ENCODE measurements around the gene PCARE. TPM values are rescaled to one million over a fixed set of nuclear protein-coding genes. Genes with fewer than 3 reads are reported as not detected.

Gene PCARE
- polyA plus RNA-seq, 2 donors: 0.07 to 0.22 TPM

- Histone ChIP-seq H3K4me1 (ENCODE audit: control insufficient read depth in 2 of 2, insufficient read depth in 2 of 2, low read length in 1 of 2) (no peaks in the 10 kb centered on the region), H3K36me3 (ENCODE audit: control insufficient read depth in 2 of 2, insufficient read depth in 2 of 2, low read length in 1 of 2) (no peaks in the 10 kb centered on the region), H3K9me3 (ENCODE audit: control insufficient read depth in 2 of 2, insufficient read depth in 1 of 2, low read depth in 1 of 2, low read length in 1 of 2) (peaks cover 0 to 14% of the 10 kb centered on the region in 2 donors), H3K27me3 (ENCODE audit: control insufficient read depth in 1 of 2, insufficient read depth in 2 of 2, low read length in 2 of 2) (no peaks in the 10 kb centered on the region), H3K27ac (ENCODE audit: low read depth in 2 of 2, low read length in 1 of 2) (no peak overlapping the region), H3K4me3 (ENCODE audit: low read depth in 1 of 2, low read length in 2 of 2) (no peak overlapping the region)
- WGBS, 2 donors: 36 to 49% methylated on average over 14 of the region's 14 CpGs
Observed at GRCh38 chr2:29075894-29076705, 1.8 kb upstream of the PCARE start.

- H3K36me3 ChIP-seq (ENCODE audit: control insufficient read depth in 2 of 2, insufficient read depth in 2 of 2, low read length in 1 of 2): no peaks in the 10 kb centered on the region
- no peaks in the 10 kb centered on the region for H3K27me3 ChIP-seq (ENCODE audit: control insufficient read depth in 1 of 2, insufficient read depth in 2 of 2, low read length in 2 of 2)
- H3K4me1 ChIP-seq (ENCODE audit: control insufficient read depth in 2 of 2, insufficient read depth in 2 of 2, low read length in 1 of 2): no peaks in the 10 kb centered on the region
- H3K27ac ChIP-seq (ENCODE audit: low read depth in 2 of 2, low read length in 1 of 2): no peak overlapping the region
- H3K9me3 ChIP-seq (ENCODE audit: control insufficient read depth in 2 of 2, insufficient read depth in 1 of 2, low read depth in 1 of 2, low read length in 1 of 2): no peaks in the 10 kb centered on the region
- H3K4me3 ChIP-seq (ENCODE audit: low read depth in 1 of 2, low read length in 2 of 2): no peak overlapping the region
- WGBS, 2 donors: 74 to 75% methylated on average over 4 of the region's 4 CpGs
Observed at GRCh38 chr2:29073933-29074332, 390 bp downstream of the PCARE start.

- Histone ChIP-seq H3K27ac (ENCODE audit: low read depth in 2 of 2, low read length in 1 of 2) (no peak overlapping the region), H3K27me3 (ENCODE audit: control insufficient read depth in 1 of 2, insufficient read depth in 2 of 2, low read length in 2 of 2) (no peaks in the 10 kb centered on the region), H3K9me3 (ENCODE audit: control insufficient read depth in 2 of 2, insufficient read depth in 1 of 2, low read depth in 1 of 2, low read length in 1 of 2) (no peaks in the 10 kb centered on the region), H3K4me1 (ENCODE audit: control insufficient read depth in 2 of 2, insufficient read depth in 2 of 2, low read length in 1 of 2) (peaks cover 0 to 3% of the 10 kb centered on the region in 2 donors), H3K36me3 (ENCODE audit: control insufficient read depth in 2 of 2, insufficient read depth in 2 of 2, low read length in 1 of 2) (no peaks in the 10 kb centered on the region), H3K4me3 (ENCODE audit: low read depth in 1 of 2, low read length in 2 of 2) (no peak overlapping the region)
- 87 to 91% methylated on average over 12 of the region's 12 CpGs for WGBS, 2 donors
Observed at GRCh38 chr2:29072971-29073725, 1.2 kb downstream of the PCARE start.

GRCh38 chr2:29072251-29072650 is 2.1 kb downstream of the PCARE start:
- Histone ChIP-seq H3K27me3 (ENCODE audit: control insufficient read depth in 1 of 2, insufficient read depth in 2 of 2, low read length in 2 of 2) (no peaks in the 10 kb centered on the region), H3K4me1 (ENCODE audit: control insufficient read depth in 2 of 2, insufficient read depth in 2 of 2, low read length in 1 of 2) (peaks cover 0 to 3% of the 10 kb centered on the region in 2 donors), H3K36me3 (ENCODE audit: control insufficient read depth in 2 of 2, insufficient read depth in 2 of 2, low read length in 1 of 2) (no peaks in the 10 kb centered on the region), H3K9me3 (ENCODE audit: control insufficient read depth in 2 of 2, insufficient read depth in 1 of 2, low read depth in 1 of 2, low read length in 1 of 2) (no peaks in the 10 kb centered on the region), H3K27ac (ENCODE audit: low read depth in 2 of 2, low read length in 1 of 2) (no peak overlapping the region), H3K4me3 (ENCODE audit: low read depth in 1 of 2, low read length in 2 of 2) (no peak overlapping the region)
- WGBS, 2 donors: 89 to 92% methylated on average over 8 of the region's 8 CpGs

- H3K27ac ChIP-seq (ENCODE audit: low read depth in 2 of 2, low read length in 1 of 2): no peak overlapping the region
- peaks cover 0 to 10% of the 10 kb centered on the region in 2 donors for H3K4me1 ChIP-seq (ENCODE audit: control insufficient read depth in 2 of 2, insufficient read depth in 2 of 2, low read length in 1 of 2)
- no peaks in the 10 kb centered on the region for H3K9me3 ChIP-seq (ENCODE audit: control insufficient read depth in 2 of 2, insufficient read depth in 1 of 2, low read depth in 1 of 2, low read length in 1 of 2)
- H3K4me3 ChIP-seq (ENCODE audit: low read depth in 1 of 2, low read length in 2 of 2): no peak overlapping the region
- 86 to 90% methylated on average over 16 to 19 of the region's 19 CpGs for WGBS, 2 donors
- H3K36me3 ChIP-seq (ENCODE audit: control insufficient read depth in 2 of 2, insufficient read depth in 2 of 2, low read length in 1 of 2): no peaks in the 10 kb centered on the region
- no peaks in the 10 kb centered on the region for H3K27me3 ChIP-seq (ENCODE audit: control insufficient read depth in 1 of 2, insufficient read depth in 2 of 2, low read length in 2 of 2)
Observed at GRCh38 chr2:29071032-29071975, 3.0 kb downstream of the PCARE start.

GRCh38 chr2:29070526-29070925 is 3.8 kb downstream of the PCARE start:
- Histone ChIP-seq H3K27me3 (ENCODE audit: control insufficient read depth in 1 of 2, insufficient read depth in 2 of 2, low read length in 2 of 2) (no peaks in the 10 kb centered on the region), H3K4me1 (ENCODE audit: control insufficient read depth in 2 of 2, insufficient read depth in 2 of 2, low read length in 1 of 2) (peaks cover 0 to 14% of the 10 kb centered on the region in 2 donors), H3K27ac (ENCODE audit: low read depth in 2 of 2, low read length in 1 of 2) (no peak overlapping the region), H3K9me3 (ENCODE audit: control insufficient read depth in 2 of 2, insufficient read depth in 1 of 2, low read depth in 1 of 2, low read length in 1 of 2) (no peaks in the 10 kb centered on the region), H3K4me3 (ENCODE audit: low read depth in 1 of 2, low read length in 2 of 2) (no peak overlapping the region), H3K36me3 (ENCODE audit: control insufficient read depth in 2 of 2, insufficient read depth in 2 of 2, low read length in 1 of 2) (no peaks in the 10 kb centered on the region)
- 83 to 88% methylated on average over 12 of the region's 12 CpGs for WGBS, 2 donors

- Histone ChIP-seq H3K36me3 (ENCODE audit: control insufficient read depth in 2 of 2, insufficient read depth in 2 of 2, low read length in 1 of 2) (no peaks in the 10 kb centered on the region), H3K27ac (ENCODE audit: low read depth in 2 of 2, low read length in 1 of 2) (peak overlapping the region in 1 of 2 donors; percentile 40), H3K4me1 (ENCODE audit: control insufficient read depth in 2 of 2, insufficient read depth in 2 of 2, low read length in 1 of 2) (peaks cover 5 to 26% of the 10 kb centered on the region in 2 donors), H3K4me3 (ENCODE audit: low read depth in 1 of 2, low read length in 2 of 2) (no peak overlapping the region), H3K9me3 (ENCODE audit: control insufficient read depth in 2 of 2, insufficient read depth in 1 of 2, low read depth in 1 of 2, low read length in 1 of 2) (no peaks in the 10 kb centered on the region), H3K27me3 (ENCODE audit: control insufficient read depth in 1 of 2, insufficient read depth in 2 of 2, low read length in 2 of 2) (no peaks in the 10 kb centered on the region)
- WGBS, 2 donors: 64 to 68% methylated on average over 7 of the region's 7 CpGs
Observed at GRCh38 chr2:29068513-29068912, 5.8 kb downstream of the PCARE start.

- Histone ChIP-seq H3K4me1 (ENCODE audit: control insufficient read depth in 2 of 2, insufficient read depth in 2 of 2, low read length in 1 of 2) (peaks cover 13 to 35% of the 10 kb centered on the region in 2 donors), H3K4me3 (ENCODE audit: low read depth in 1 of 2, low read length in 2 of 2) (no peak overlapping the region), H3K9me3 (ENCODE audit: control insufficient read depth in 2 of 2, insufficient read depth in 1 of 2, low read depth in 1 of 2, low read length in 1 of 2) (no peaks in the 10 kb centered on the region), H3K27ac (ENCODE audit: low read depth in 2 of 2, low read length in 1 of 2) (peak overlapping the region; percentile 81 to 99), H3K36me3 (ENCODE audit: control insufficient read depth in 2 of 2, insufficient read depth in 2 of 2, low read length in 1 of 2) (no peaks in the 10 kb centered on the region), H3K27me3 (ENCODE audit: control insufficient read depth in 1 of 2, insufficient read depth in 2 of 2, low read length in 2 of 2) (no peaks in the 10 kb centered on the region)
- 37% methylated on average over 7 of the region's 7 CpGs for WGBS, 2 donors
Observed at GRCh38 chr2:29066997-29067605, 7.2 kb downstream of the PCARE start.

Measured in esophagus (tissue), 2 donors.